Activated T-cell treated with anti-CD3 and anti-CD28 coated beads, Interleukin-2, amount 50 U/mL, for 48 hours (primary cell): ENCODE results near the gene KIF12.
A peak's percentile ranks its signal among the peaks of the same experiment; 100 is the strongest.
"Not testable (repeated sequence)": the region's sequence is repeated elsewhere in the genome, so short reads cannot be mapped to it uniquely, and the experiment has no call there.

Source experiments
- DNase-seq, 2 experiments: peaks; one replicate each; pipeline ENCODE4 v3.0.0-alpha.2; 2020

Gene KIF12

GRCh38 chr9:114083666-114084065, 15.4 kb downstream of the KIF12 start:
- DNase-seq: peak in 1 of 2 experiments; percentile 12

GRCh38 chr9:114082763-114083412, 16.2 kb downstream of the KIF12 start:
- not testable (repeated sequence) for DNase-seq

- DNase-seq: peak; percentile 86 to 89
Measured at GRCh38 chr9:114082017-114082762, 16.9 kb downstream of the KIF12 start.

- DNase-seq: peak in 1 of 2 experiments; percentile 4
Measured at GRCh38 chr9:114081441-114082016, 17.6 kb downstream of the KIF12 start.

GRCh38 chr9:114080773-114081440, 18.2 kb downstream of the KIF12 start:
- DNase-seq: no peak

- DNase-seq: no peak
Measured at GRCh38 chr9:114080195-114080772, 18.8 kb downstream of the KIF12 start.

- DNase-seq: no peak
Measured at GRCh38 chr9:114078781-114079156, 20.3 kb downstream of the KIF12 start.

GRCh38 chr9:114078021-114078780, 20.9 kb downstream of the KIF12 start, which contains the start of gene AMBP:
Gene AMBP (minus strand): TSS chr9:114078300. CDS start chr9:114078209, 91 bp downstream.
- no peak for DNase-seq

GRCh38 chr9:114077162-114077837, 21.8 kb downstream of the KIF12 start:
- DNase-seq: no peak

GRCh38 chr9:114076237-114077161, 22.6 kb downstream of the KIF12 start:
- no peak for DNase-seq

GRCh38 chr9:114075602-114076001, 23.5 kb downstream of the KIF12 start:
- DNase-seq: no peak

- DNase-seq: no peak
Measured at GRCh38 chr9:114072184-114073140, 26.6 kb downstream of the KIF12 start.

GRCh38 chr9:114071197-114071795, 27.8 kb downstream of the KIF12 start:
- DNase-seq: no peak

GRCh38 chr9:114070188-114071103, 28.6 kb downstream of the KIF12 start:
- no peak for DNase-seq

- no peak for DNase-seq
Measured at GRCh38 chr9:114069476-114070187, 29.5 kb downstream of the KIF12 start.

- DNase-seq: no peak
Measured at GRCh38 chr9:114065304-114065703, 33.8 kb downstream of the KIF12 start.
